Astrocyte (in vitro differentiated cells and primary cell): ENCODE results near the gene SPATA9. TPM values are rescaled to one million over a fixed set of nuclear protein-coding genes. Genes with fewer than 3 reads are reported as not detected.

Experiments used
- DNase-seq: peaks from one replicate; pipeline ENCODE4 v3.0.0-alpha.2; 2010; ENCODE audit warnings: low read depth
- FAIRE-seq: peaks from 2 replicates; lab custom pipeline; 2011; peaks lifted over from hg19 to GRCh38; lab: Jason Lieb, UNC
- H2AFZ ChIP-seq: 2 replicates; pipeline ENCODE4 v1.6.0; 2012; ENCODE audit warnings: low read depth, low read length, inconsistent platforms
- H3K27ac ChIP-seq: 2 replicates; pipeline ENCODE4 v1.5.1; 2011; ENCODE audit warnings: low read depth, low read length, inconsistent platforms
- H3K27me3 ChIP-seq: 2 replicates; pipeline ENCODE4 v1.6.0; 2011; ENCODE audit warnings: low read length, inconsistent platforms; ENCODE audit not compliant: insufficient read depth
- H3K36me3 ChIP-seq: 2 replicates; pipeline ENCODE4 v1.5.1; 2011; ENCODE audit warnings: low read length, inconsistent platforms; ENCODE audit not compliant: insufficient read depth
- H3K4me1 ChIP-seq: 2 replicates; pipeline ENCODE4 v1.5.1; 2011; ENCODE audit warnings: low read length, inconsistent platforms; ENCODE audit not compliant: insufficient read depth
- H3K4me2 ChIP-seq: 2 replicates; pipeline ENCODE4 v1.6.0; 2012; ENCODE audit warnings: low read length, inconsistent platforms
- H3K4me3 ChIP-seq: 2 replicates; pipeline ENCODE4 v1.5.1; 2011; ENCODE audit warnings: low read depth, mild to moderate bottlenecking, low read length, inconsistent platforms; ENCODE audit not compliant: insufficient read depth
- H3K79me2 ChIP-seq: 2 replicates; pipeline ENCODE4 v1.6.0; 2012; ENCODE audit warnings: mild to moderate bottlenecking, low read length, inconsistent platforms; ENCODE audit not compliant: insufficient read depth
- H3K9ac ChIP-seq: 2 replicates; pipeline ENCODE4 v1.6.0; 2012; ENCODE audit warnings: mild to moderate bottlenecking, low read length, inconsistent platforms
- H3K9me3 ChIP-seq: 2 replicates; pipeline ENCODE4 v1.5.1; 2012; ENCODE audit warnings: low read depth, mild to moderate bottlenecking, low read length, inconsistent platforms; ENCODE audit not compliant: insufficient read depth
- H4K20me1 ChIP-seq: 2 replicates; pipeline ENCODE4 v1.6.0; 2012; ENCODE audit warnings: low read length, inconsistent platforms; ENCODE audit not compliant: insufficient read depth
- H3K27ac Mint-ChIP-seq: one replicate; pipeline ENCODE4 v1.8.0; 2021; ENCODE audit warnings: mild to moderate bottlenecking, mixed read lengths; ENCODE audit not compliant: unreplicated experiment
- H3K27me3 Mint-ChIP-seq: one replicate; pipeline ENCODE4 v1.8.0; 2021; ENCODE audit warnings: low read depth, mixed read lengths; ENCODE audit not compliant: unreplicated experiment
- H3K36me3 Mint-ChIP-seq: one replicate; pipeline ENCODE4 v1.8.0; 2021; ENCODE audit warnings: low read depth, mixed read lengths; ENCODE audit not compliant: unreplicated experiment
- H3K4me1 Mint-ChIP-seq: one replicate; pipeline ENCODE4 v1.8.0; 2021; ENCODE audit warnings: low read depth, mixed read lengths; ENCODE audit not compliant: unreplicated experiment
- H3K4me3 Mint-ChIP-seq: one replicate; pipeline ENCODE4 v1.8.0; 2021; ENCODE audit warnings: mild to moderate bottlenecking, moderate library complexity, mixed read lengths; ENCODE audit not compliant: unreplicated experiment
- H3K9me3 Mint-ChIP-seq: one replicate; pipeline ENCODE4 v1.8.0; 2021; ENCODE audit warnings: mild to moderate bottlenecking, mixed read lengths; ENCODE audit not compliant: unreplicated experiment
- EZH2 ChIP-seq: IDR thresholded peaks from 2 replicates; pipeline ENCODE4 v1.6.1; 2012; ENCODE audit warnings: mild to moderate bottlenecking, low read length, inconsistent platforms; ENCODE audit not compliant: insufficient read depth
- total RNA-seq: library from RNA; stranded (reverse); gene quantifications from 2 replicates; pipeline ENCODE4 v1.2.1, GENCODE V29; 2021
- TF ChIP-seq, protein P1 (sequence below): IDR thresholded peaks from 2 replicates; pipeline ENCODE4 v1.5.1; 2011; ENCODE audit warnings: low read depth, mild to moderate bottlenecking, inconsistent platforms, low read length, moderate library complexity; ENCODE audit not compliant: insufficient read depth

SPATA9 gene
- total RNA-seq, 1 donor from 2014 or later, result 0.98 TPM

DNA sequence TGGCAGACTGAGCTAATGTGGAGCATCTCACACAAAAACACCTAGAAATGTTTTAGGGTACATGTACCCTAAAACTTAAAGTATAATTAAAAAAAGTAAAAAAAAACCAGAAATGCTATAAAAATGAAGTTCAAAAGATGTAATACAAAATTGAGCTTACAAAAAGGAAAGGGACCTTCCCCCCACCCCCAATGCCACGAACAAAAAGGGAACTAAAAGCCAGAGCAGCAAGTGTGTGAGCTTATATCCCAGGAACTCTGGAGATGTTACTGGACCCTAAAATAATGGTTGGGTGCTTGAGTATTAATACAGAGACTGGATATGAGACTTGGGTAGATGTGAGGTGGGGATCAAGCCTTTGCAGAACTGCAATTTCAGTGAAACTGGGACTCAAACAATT is 11.0 kb downstream of the SPATA9 start:
- DNase-seq, result no peak
- Histone ChIP-seq H3K36me3 (no peaks in the 10 kb centered on the region), H3K27me3 (no peaks in the 10 kb centered on the region), H3K4me3 (no peak overlapping the region), H3K4me1 (peaks cover 25% of the 10 kb centered on the region), H4K20me1 (no peaks in the 10 kb centered on the region), H3K27ac (no peak overlapping the region), H3K9me3 (no peaks in the 10 kb centered on the region), H3K79me2 (no peaks in the 10 kb centered on the region), H3K9ac (no peak overlapping the region), H2AFZ (no peak overlapping the region), H3K4me2 (no peak overlapping the region)
- TF ChIP-seq EZH2, result no peak
- TF ChIP-seq, protein P1, sequence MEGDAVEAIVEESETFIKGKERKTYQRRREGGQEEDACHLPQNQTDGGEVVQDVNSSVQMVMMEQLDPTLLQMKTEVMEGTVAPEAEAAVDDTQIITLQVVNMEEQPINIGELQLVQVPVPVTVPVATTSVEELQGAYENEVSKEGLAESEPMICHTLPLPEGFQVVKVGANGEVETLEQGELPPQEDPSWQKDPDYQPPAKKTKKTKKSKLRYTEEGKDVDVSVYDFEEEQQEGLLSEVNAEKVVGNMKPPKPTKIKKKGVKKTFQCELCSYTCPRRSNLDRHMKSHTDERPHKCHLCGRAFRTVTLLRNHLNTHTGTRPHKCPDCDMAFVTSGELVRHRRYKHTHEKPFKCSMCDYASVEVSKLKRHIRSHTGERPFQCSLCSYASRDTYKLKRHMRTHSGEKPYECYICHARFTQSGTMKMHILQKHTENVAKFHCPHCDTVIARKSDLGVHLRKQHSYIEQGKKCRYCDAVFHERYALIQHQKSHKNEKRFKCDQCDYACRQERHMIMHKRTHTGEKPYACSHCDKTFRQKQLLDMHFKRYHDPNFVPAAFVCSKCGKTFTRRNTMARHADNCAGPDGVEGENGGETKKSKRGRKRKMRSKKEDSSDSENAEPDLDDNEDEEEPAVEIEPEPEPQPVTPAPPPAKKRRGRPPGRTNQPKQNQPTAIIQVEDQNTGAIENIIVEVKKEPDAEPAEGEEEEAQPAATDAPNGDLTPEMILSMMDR, result no peak
- Mint-ChIP-seq H3K4me3 (no peak overlapping the region), H3K36me3 (no peaks in the 10 kb centered on the region), H3K27me3 (no peaks in the 10 kb centered on the region), H3K9me3 (no peaks in the 10 kb centered on the region), H3K4me1 (peaks cover 17% of the 10 kb centered on the region), H3K27ac (no peak overlapping the region)
- no peak for FAIRE-seq

DNA sequence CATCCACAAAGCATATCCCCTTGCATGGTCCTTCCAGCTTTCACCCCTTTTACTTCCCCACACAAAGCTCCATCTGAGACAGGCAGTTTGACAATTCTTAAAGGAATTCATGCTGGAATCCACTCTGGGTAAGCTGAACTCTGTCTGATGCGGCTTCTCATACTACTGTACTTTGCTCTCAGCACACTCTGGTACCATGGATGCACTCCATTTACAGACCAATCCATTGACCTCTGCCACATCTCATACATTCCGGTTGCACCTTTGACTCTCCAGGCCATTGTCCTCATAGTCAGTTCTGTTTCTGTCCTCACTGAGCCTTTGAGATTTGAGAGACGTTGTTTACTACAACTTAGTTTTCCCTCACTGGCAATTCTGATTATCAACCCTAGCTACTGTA is 12.2 kb downstream of the SPATA9 start:
- Histone ChIP-seq H2AFZ (no peak overlapping the region), H3K79me2 (no peaks in the 10 kb centered on the region), H3K27ac (no peak overlapping the region), H3K4me1 (peaks cover 25% of the 10 kb centered on the region), H3K4me2 (no peak overlapping the region), H3K4me3 (no peak overlapping the region), H3K27me3 (no peaks in the 10 kb centered on the region), H3K36me3 (no peaks in the 10 kb centered on the region), H3K9ac (no peak overlapping the region), H3K9me3 (no peaks in the 10 kb centered on the region), H4K20me1 (no peaks in the 10 kb centered on the region)
- H3K4me3 Mint-ChIP-seq, result no peak overlapping the region
- FAIRE-seq (no peak), DNase-seq (peak; percentile 24)
- H3K9me3 Mint-ChIP-seq, result no peaks in the 10 kb centered on the region
- H3K36me3 Mint-ChIP-seq, result no peaks in the 10 kb centered on the region
- H3K27ac Mint-ChIP-seq, result no peak overlapping the region
- H3K4me1 Mint-ChIP-seq, result peaks cover 17% of the 10 kb centered on the region
- TF ChIP-seq, protein P1, result no peak
- no peak for TF ChIP-seq EZH2
- H3K27me3 Mint-ChIP-seq, result no peaks in the 10 kb centered on the region

DNA sequence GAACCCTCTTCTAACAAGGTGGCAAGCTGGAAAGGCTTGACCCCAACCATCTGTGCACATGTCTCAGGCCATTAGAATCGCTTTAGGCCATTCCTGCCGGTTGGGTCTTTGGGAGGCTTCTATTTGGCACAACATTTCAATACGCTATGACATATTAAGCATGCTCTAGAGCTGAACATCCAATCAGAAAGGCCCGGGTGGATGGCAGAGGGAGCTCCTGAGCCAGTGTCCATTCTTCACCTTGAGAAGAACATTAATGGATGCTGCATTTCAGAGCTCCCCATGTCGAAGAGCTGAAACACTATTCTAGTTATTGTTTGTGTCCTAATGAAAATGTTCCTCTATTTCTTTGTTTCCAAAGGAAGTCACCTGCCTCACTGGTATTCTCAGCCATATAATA is 12.8 kb downstream of the SPATA9 start:
- Histone ChIP-seq H4K20me1 (no peaks in the 10 kb centered on the region), H3K4me3 (no peak overlapping the region), H3K27ac (peak overlapping the region; percentile 69), H3K27me3 (no peaks in the 10 kb centered on the region), H3K4me1 (peaks cover 25% of the 10 kb centered on the region), H3K79me2 (no peaks in the 10 kb centered on the region), H3K9ac (peak overlapping the region; percentile 4), H3K9me3 (no peaks in the 10 kb centered on the region), H3K4me2 (peak overlapping the region; percentile 47), H2AFZ (no peak overlapping the region), H3K36me3 (no peaks in the 10 kb centered on the region)
- Mint-ChIP-seq H3K4me3 (no peak overlapping the region), H3K27ac (no peak overlapping the region), H3K27me3 (no peaks in the 10 kb centered on the region), H3K36me3 (no peaks in the 10 kb centered on the region), H3K9me3 (no peaks in the 10 kb centered on the region), H3K4me1 (peaks cover 17% of the 10 kb centered on the region)
- DNase-seq (no peak), FAIRE-seq (no peak)
- TF ChIP-seq, protein P1, result no peak
- no peak for TF ChIP-seq EZH2
